Liver (tissue), 9 donors: ENCODE results near the gene SERPIND1. TPM values are rescaled to one million over a fixed set of nuclear protein-coding genes. Genes with fewer than 3 reads are reported as not detected.

Experiments
- DNase-seq: peaks from one replicate; pipeline ENCODE4 v3.0.0-alpha.2; 2017; ENCODE audit warnings: low spot score
- H3K27ac ChIP-seq, 2 donors: one replicate each; pipeline ENCODE4 v1.7.0; 2013; ENCODE audit warnings: inconsistent platforms in 2 of 2, low read length in 2 of 2, control low read depth in 1 of 2, low read depth in 1 of 2, mild to moderate bottlenecking in 1 of 2
- H3K27me3 ChIP-seq, 4 donors: one replicate each; pipeline versions ENCODE4 v1.6.1 to v1.7.0; 2013; ENCODE audit warnings: low read length in 3 of 4, inconsistent platforms in 1 of 4, mild to moderate bottlenecking in 1 of 4, moderate library complexity in 1 of 4; ENCODE audit not compliant: control insufficient read depth in 4 of 4, insufficient read depth in 4 of 4
- H3K36me3 ChIP-seq, 4 donors: one replicate each; pipeline versions ENCODE4 v1.6.1 to v1.7.0; 2013; ENCODE audit warnings: low read length in 3 of 4, mild to moderate bottlenecking in 3 of 4, low read depth in 1 of 4, moderate library complexity in 1 of 4; ENCODE audit not compliant: control insufficient read depth in 4 of 4, insufficient read depth in 3 of 4
- H3K4me1 ChIP-seq, 4 donors: one replicate each; pipeline versions ENCODE4 v1.6.1 to v1.7.0; 2013; ENCODE audit warnings: low read length in 3 of 4, mild to moderate bottlenecking in 3 of 4, moderate library complexity in 1 of 4; ENCODE audit not compliant: control insufficient read depth in 4 of 4, insufficient read depth in 4 of 4
- H3K4me3 ChIP-seq, 3 donors: one replicate each; pipeline versions ENCODE4 v1.6.1 to v1.7.0; 2013; ENCODE audit warnings: low read length in 3 of 3, control low read depth in 1 of 3, low read depth in 1 of 3, mild to moderate bottlenecking in 1 of 3
- H3K9ac ChIP-seq, 2 donors: one replicate each; pipeline ENCODE4 v1.7.0; 2013; ENCODE audit warnings: low read length in 2 of 2, mild to moderate bottlenecking in 2 of 2, moderate library complexity in 2 of 2, control low read depth in 1 of 2, low read depth in 1 of 2
- H3K9me3 ChIP-seq, 4 donors: one replicate each; pipeline versions ENCODE4 v1.6.1 to v1.7.0; 2013; ENCODE audit warnings: low read length in 3 of 4; ENCODE audit not compliant: control insufficient read depth in 4 of 4
- CTCF ChIP-seq: fragments of 150-350 bp; IDR thresholded peaks from 2 replicates; pipeline ENCODE4 v1.5.1; 2017; ENCODE audit warnings: improper control_type of control experiment, low read depth, low read length; ENCODE audit not compliant: missing input control
- EGR1 ChIP-seq, 2 donors: IDR thresholded peaks; 2 replicates each; pipeline ENCODE4 v1.6.1; 2016 to 2018; ENCODE audit warnings: antibody characterized with exemption in 2 of 2, low read depth in 2 of 2
- FOXA1 ChIP-seq: IDR thresholded peaks from 2 replicates; pipeline ENCODE4 v1.6.1; 2016; ENCODE audit warnings: antibody characterized with exemption
- FOXA2 ChIP-seq: IDR thresholded peaks from 2 replicates; pipeline ENCODE4 v1.6.1; 2016; ENCODE audit warnings: antibody characterized with exemption
- GABPA ChIP-seq, 2 donors: IDR thresholded peaks in 1 of 2; conservative IDR thresholded peaks in 1 of 2; 2 replicates each; pipeline ENCODE4 v1.6.1; 2016; ENCODE audit warnings: antibody characterized with exemption in 2 of 2, mild to moderate bottlenecking in 1 of 2, moderate library complexity in 1 of 2
- HNF4A ChIP-seq, 2 donors: conservative IDR thresholded peaks; 2 replicates each; pipeline ENCODE4 v1.6.1; 2016; ENCODE audit warnings: antibody characterized with exemption in 2 of 2, mild to moderate bottlenecking in 2 of 2
- HNF4G ChIP-seq: IDR thresholded peaks from 2 replicates; pipeline ENCODE4 v1.6.1; 2016; ENCODE audit warnings: antibody characterized with exemption
- JUND ChIP-seq, 2 donors: IDR thresholded peaks; 2 replicates each; pipeline ENCODE4 v1.6.1; 2016; ENCODE audit warnings: antibody characterized with exemption in 2 of 2
- RAD21 ChIP-seq, 2 donors: IDR thresholded peaks; 2 replicates each; pipeline ENCODE4 v1.6.1; 2016; ENCODE audit warnings: antibody characterized with exemption in 2 of 2, mild to moderate bottlenecking in 2 of 2
- REST ChIP-seq: IDR thresholded peaks from 2 replicates; pipeline ENCODE4 v1.6.1; 2016; ENCODE audit warnings: antibody characterized with exemption, mild to moderate bottlenecking
- RXRA ChIP-seq, 2 donors: IDR thresholded peaks; 2 replicates each; pipeline ENCODE4 v1.6.1; 2017 to 2018; ENCODE audit warnings: antibody characterized with exemption in 2 of 2, mild to moderate bottlenecking in 1 of 2
- SP1 ChIP-seq: IDR thresholded peaks from 2 replicates; pipeline ENCODE4 v1.6.1; 2018; ENCODE audit warnings: antibody characterized with exemption, mild to moderate bottlenecking
- TAF1 ChIP-seq: conservative IDR thresholded peaks from 2 replicates; pipeline ENCODE4 v1.6.1; 2016; ENCODE audit warnings: antibody characterized with exemption, mild to moderate bottlenecking
- ZBTB33 ChIP-seq: IDR thresholded peaks from 2 replicates; pipeline ENCODE4 v1.6.1; 2016; ENCODE audit warnings: antibody characterized with exemption
- WGBS: extraction: QIAGEN DNeasy Blood & Tissue Kit; methylation state at CpG from one replicate; pipeline ENCODE4 v1.1.7; 2013; 5-methylcytosine and 5-hydroxymethylcytosine counted together
- polyA plus RNA-seq, 2 donors: library from polyadenylated mRNA; stranded (reverse) in 1 of 2; unstranded in 1 of 2; fragments of 200-250 nt in 1 of 2; fragments of >200 nt in 1 of 2; fragmentation: Nextera tagmentation in 1 of 2; extraction: Ambion mirVana in 1 of 2; gene quantifications; one replicate each; pipeline versions ENCODE4 v1.2.1 to v1.2.3, GENCODE V29; 2013 to 2015
- total RNA-seq, 2 donors: library from RNA; depleted of rRNA; stranded (reverse); fragments of >200 nt; gene quantifications; one replicate each; pipeline ENCODE4 v1.2.3, GENCODE V29; 2014
- TF ChIP-seq, protein P1 (sequence below): IDR thresholded peaks from 2 replicates; pipeline ENCODE4 v1.6.1; 2016; ENCODE audit warnings: antibody characterized with exemption
- donor health status: healthy.
- donor health status: healthy.
- donor health status: healthy.
- donor health status: healthy.
- donor health status: healthy.

SERPIND1 gene
- total and polyA plus RNA-seq, 4 donors = 117 to 176 (median 170) TPM

DNA sequence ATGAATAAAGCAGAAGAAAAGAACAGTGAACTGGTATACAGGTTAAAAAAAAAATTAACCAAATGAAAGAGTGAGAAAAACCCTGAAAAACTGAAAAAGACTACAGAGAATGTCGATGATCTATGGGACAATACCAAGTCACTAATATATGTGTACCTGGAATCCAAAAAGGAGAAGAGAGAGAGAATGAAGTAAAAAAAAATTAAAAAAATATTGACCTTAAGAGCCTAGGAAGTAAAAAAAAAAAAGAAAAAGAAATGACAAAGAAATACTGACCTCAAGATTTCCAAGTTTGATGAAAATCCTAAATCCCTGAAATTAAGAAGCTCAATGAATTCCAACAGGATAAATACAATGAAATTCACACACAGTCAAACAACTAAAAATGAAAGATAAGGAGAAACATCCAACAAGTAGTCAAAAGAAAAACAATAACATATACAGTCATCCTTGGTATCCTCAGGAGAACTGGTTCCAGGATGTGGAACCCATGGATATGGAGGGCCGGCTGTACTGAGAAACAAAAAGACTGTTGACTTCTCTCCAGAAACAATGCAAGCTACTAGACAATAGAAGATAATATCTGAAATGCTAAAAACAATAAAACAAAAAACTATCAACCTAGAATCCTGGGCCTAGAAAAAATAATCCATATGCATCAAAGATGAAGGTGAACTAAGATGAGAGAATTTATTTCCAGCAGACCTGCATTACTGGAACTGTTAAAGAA is 33.5 kb upstream of the SERPIND1 start:
- no peak for TF ChIP-seq ZBTB33
- no peak for TF ChIP-seq EGR1 (IDR thresholded peaks at IDR 0.05; ENCODE audit: low read depth in 2 of 2)
- TF ChIP-seq, protein P1, sequence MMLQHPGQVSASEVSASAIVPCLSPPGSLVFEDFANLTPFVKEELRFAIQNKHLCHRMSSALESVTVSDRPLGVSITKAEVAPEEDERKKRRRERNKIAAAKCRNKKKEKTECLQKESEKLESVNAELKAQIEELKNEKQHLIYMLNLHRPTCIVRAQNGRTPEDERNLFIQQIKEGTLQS = no peak
- TF ChIP-seq HNF4A (conservative IDR thresholded peaks at IDR 0.05) = no peak
- no peak for TF ChIP-seq CTCF
- no peak for TF ChIP-seq JUND (IDR thresholded peaks at IDR 0.05)
- TF ChIP-seq RAD21 (IDR thresholded peaks at IDR 0.05) = no peak
- no peak for TF ChIP-seq REST
- TF ChIP-seq FOXA2 = no peak
- no peak for TF ChIP-seq HNF4G
- no peak for TF ChIP-seq GABPA (IDR thresholded peaks at IDR 0.05 in 1 of 2, conservative IDR thresholded peaks at IDR 0.05 in 1 of 2)
- TF ChIP-seq SP1 = no peak
- TF ChIP-seq RXRA (IDR thresholded peaks at IDR 0.05) = no peak

DNA sequence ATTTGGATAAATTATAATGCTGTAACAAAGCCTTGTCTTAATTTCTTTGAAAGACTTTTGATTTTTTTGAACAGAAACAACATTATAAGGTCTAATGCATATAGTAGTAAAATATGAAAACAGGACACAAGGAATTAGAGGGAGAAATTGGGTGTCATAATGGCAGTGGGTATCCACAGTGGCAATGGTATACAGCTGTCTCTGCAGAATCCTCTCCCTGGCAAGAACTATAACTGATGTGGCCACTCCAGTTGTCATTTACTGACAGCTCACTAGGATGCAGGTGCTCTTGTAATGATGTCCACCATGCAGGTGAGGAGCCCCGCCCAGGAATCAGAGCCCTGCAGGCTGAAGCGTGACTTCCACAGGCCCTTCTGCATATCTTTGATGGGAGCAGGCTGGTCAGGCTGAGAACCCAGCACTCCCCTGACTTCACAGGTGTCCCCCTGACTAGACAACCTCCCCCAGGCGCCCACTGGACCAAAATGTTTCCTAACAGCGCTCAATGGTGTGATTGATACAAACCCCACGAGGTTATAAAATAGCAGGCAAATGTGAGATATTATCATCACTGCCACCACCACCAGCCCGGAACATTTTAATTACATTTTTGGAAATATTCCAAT is 32.8 kb upstream of the SERPIND1 start:
- H3K27ac ChIP-seq = no peak overlapping the region
- H3K4me1 ChIP-seq = peaks cover 0 to 5% (median 2%) of the 10 kb centered on the region in 4 donors
- 93% methylated on average over 6 of the region's 6 CpGs for WGBS
- no peaks in the 10 kb centered on the region for H3K9me3 ChIP-seq
- no peak overlapping the region for H3K9ac ChIP-seq
- no peak overlapping the region for H3K4me3 ChIP-seq
- H3K36me3 ChIP-seq = peaks cover 7 to 30% (median 14%) of the 10 kb centered on the region in 4 donors
- DNase-seq = no peak
- no peaks in the 10 kb centered on the region for H3K27me3 ChIP-seq
- TF ChIP-seq REST = no peak
- no peak for TF ChIP-seq FOXA2
- TF ChIP-seq CTCF = no peak
- no peak for TF ChIP-seq JUND (IDR thresholded peaks at IDR 0.05)
- no peak for TF ChIP-seq TAF1
- no peak for TF ChIP-seq EGR1 (IDR thresholded peaks at IDR 0.05; ENCODE audit: low read depth in 2 of 2)
- TF ChIP-seq, protein P1 = no peak
- TF ChIP-seq RXRA (IDR thresholded peaks at IDR 0.05) = no peak
- TF ChIP-seq FOXA1 = no peak
- TF ChIP-seq HNF4A (conservative IDR thresholded peaks at IDR 0.05) = no peak
- TF ChIP-seq SP1 = no peak
- no peak for TF ChIP-seq HNF4G

More for the DNA sequence above, 33.5 kb upstream of the SERPIND1 start:
- Histone ChIP-seq H3K27me3 (no peaks in the 10 kb centered on the region), H3K4me1 (peaks cover 0 to 11% (median 6%) of the 10 kb centered on the region in 4 donors), H3K9me3 (no peaks in the 10 kb centered on the region), H3K36me3 (peaks cover 7 to 27% (median 14%) of the 10 kb centered on the region in 4 donors), H3K27ac (no peak overlapping the region), H3K4me3 (no peak overlapping the region), H3K9ac (no peak overlapping the region)
- 97% methylated on average over 2 of the region's 2 CpGs for WGBS
- DNase-seq = no peak
